Transverse colon (tissue), 4 donors: ENCODE data around the gene RBP5. TPM values are rescaled to one million over a fixed set of nuclear protein-coding genes. Genes with fewer than 3 reads are reported as not detected.
A peak's percentile ranks its signal among the peaks of the same experiment; 100 is the strongest.

ENCODE experiments used
- DNase-seq: peaks from one replicate; pipeline ENCODE4 v3.0.0-alpha.2; 2019
- H3K27ac ChIP-seq, 4 donors: fragments of 200-600 bp; sonication (generic); 2 replicates each; pipeline ENCODE4 v1.5.1; 2016 to 2018; ENCODE audit warnings: inconsistent platforms in 4 of 4
- H3K27me3 ChIP-seq: fragments of 200-600 bp; sonication (generic); 2 replicates; pipeline ENCODE4 v1.5.1; 2017; ENCODE audit warnings: inconsistent platforms
- H3K36me3 ChIP-seq, 4 donors: fragments of 200-600 bp; sonication (generic); 2 replicates each; pipeline ENCODE4 v1.5.1; 2017 to 2019; ENCODE audit warnings: inconsistent platforms in 4 of 4
- H3K4me1 ChIP-seq, 4 donors: fragments of 200-600 bp; sonication (generic); 2 replicates each; pipeline ENCODE4 v1.5.1; 2017 to 2020; ENCODE audit warnings: inconsistent platforms in 4 of 4
- H3K4me3 ChIP-seq, 4 donors: fragments of 200-600 bp; sonication (generic); 1 replicate in 1 of 4; 2 replicates in 3 of 4; pipeline versions ENCODE4 v1.5.1 to v1.6.1; 2017 to 2019; ENCODE audit warnings: inconsistent platforms in 4 of 4
- H3K9me3 ChIP-seq, 2 donors: fragments of 200-600 bp; sonication (generic); 2 replicates each; pipeline ENCODE4 v1.5.1; 2017 to 2019; ENCODE audit warnings: inconsistent platforms in 2 of 2
- EP300 ChIP-seq: sonication (generic); formaldehyde crosslinking; IDR thresholded peaks from one replicate; pipeline ENCODE4 v1.6.1; 2017; ENCODE audit warnings: antibody characterized with exemption, low read depth
- POLR2A ChIP-seq: fragments of 450-650 bp; IDR thresholded peaks from one replicate; pipeline ENCODE4 v1.6.1; 2016; ENCODE audit warnings: antibody characterized with exemption, mild to moderate bottlenecking, moderate library complexity
- POLR2AphosphoS5 ChIP-seq, 3 donors: sonication (generic); formaldehyde crosslinking; IDR thresholded peaks; one replicate each; pipeline ENCODE4 v1.6.1; 2016; ENCODE audit warnings: antibody characterized with exemption in 3 of 3
- WGBS, 2 donors: methylation state at CpG; one replicate each; pipeline ENCODE4 v1.1.5; 2018; ENCODE audit warnings: low coverage in 1 of 2; 5-methylcytosine and 5-hydroxymethylcytosine counted together
- in situ Hi-C, 4 donors: fragments of 200-750 bp; cut with MboI; loops; one replicate each; pipeline versions ENCODE4 v1.15.0 to v1.15.1; 2017; ENCODE audit warnings: low sequenced_read_pairs in 3 of 4, low pct_ligation_motif_present in 1 of 4, low pct_unique_long_range_greater_than_20kb in 1 of 4
- intact Hi-C: fragments of 100-400 bp; cut with DNase I; formaldehyde crosslinking; loops from one replicate; pipeline ENCODE4 v1.15.1; 2023; ENCODE audit warnings: low total_unique reads
- total RNA-seq, 4 donors: library from RNA; depleted of rRNA; stranded (reverse); fragments of >200 nt; gene quantifications; one replicate each; pipeline ENCODE4 v1.1.0, GENCODE V29; 2016
- TF ChIP-seq, protein P1 (sequence below), 5 experiments: fragments of 200-600 bp in 3 of 5; fragments of 450-650 bp in 2 of 5; sonication (generic) in 3 of 5; IDR thresholded peaks; 1 replicate in 2 of 5; 2 replicates in 3 of 5; pipeline ENCODE4 v1.5.1; 2016 to 2017; ENCODE audit warnings: antibody characterized with exemption in 5 of 5, inconsistent platforms in 3 of 5, mild to moderate bottlenecking in 2 of 5, moderate library complexity in 1 of 5

RBP5 gene
- total RNA-seq, 4 donors from 2014 or later = 0.55 to 3.0 TPM; not detected in 2

DNA sequence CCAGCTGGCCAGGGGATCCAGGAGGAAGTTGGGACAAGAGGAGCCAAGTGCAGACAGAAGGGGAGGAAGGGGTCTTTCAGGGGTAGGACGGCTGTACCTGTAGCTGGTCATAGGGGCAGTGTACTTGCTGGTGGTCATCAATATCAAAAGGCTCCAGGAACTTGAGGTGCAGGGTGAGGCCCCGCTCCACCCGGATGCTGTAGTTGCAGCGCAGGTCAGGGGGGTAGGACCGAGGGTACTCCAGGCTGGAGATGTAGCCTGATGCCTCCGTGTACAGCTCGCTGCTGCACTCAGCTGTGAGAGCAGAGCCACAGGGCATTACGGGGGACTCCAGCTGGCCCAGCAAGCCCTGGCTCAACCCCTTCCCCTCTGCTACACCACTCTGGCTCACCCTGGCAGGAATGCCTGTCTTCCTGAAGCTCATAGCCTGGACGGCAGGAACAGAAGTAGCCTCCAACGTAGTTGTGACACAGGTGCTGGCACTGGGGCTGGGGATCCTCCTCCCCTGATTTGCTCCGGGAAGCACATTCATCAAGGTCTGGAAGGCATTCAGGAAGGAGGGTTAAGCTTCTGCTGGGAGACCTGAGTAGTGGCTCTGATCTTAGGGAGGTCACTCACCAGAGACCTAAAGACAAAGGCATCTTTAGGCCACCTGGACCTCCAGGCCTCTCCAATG is 39.4 kb downstream of the RBP5 start:
- intact Hi-C loops = no loop called here
- no peaks in the 10 kb centered on the region for H3K36me3 ChIP-seq
- no peak for TF ChIP-seq POLR2A
- TF ChIP-seq, protein P1, sequence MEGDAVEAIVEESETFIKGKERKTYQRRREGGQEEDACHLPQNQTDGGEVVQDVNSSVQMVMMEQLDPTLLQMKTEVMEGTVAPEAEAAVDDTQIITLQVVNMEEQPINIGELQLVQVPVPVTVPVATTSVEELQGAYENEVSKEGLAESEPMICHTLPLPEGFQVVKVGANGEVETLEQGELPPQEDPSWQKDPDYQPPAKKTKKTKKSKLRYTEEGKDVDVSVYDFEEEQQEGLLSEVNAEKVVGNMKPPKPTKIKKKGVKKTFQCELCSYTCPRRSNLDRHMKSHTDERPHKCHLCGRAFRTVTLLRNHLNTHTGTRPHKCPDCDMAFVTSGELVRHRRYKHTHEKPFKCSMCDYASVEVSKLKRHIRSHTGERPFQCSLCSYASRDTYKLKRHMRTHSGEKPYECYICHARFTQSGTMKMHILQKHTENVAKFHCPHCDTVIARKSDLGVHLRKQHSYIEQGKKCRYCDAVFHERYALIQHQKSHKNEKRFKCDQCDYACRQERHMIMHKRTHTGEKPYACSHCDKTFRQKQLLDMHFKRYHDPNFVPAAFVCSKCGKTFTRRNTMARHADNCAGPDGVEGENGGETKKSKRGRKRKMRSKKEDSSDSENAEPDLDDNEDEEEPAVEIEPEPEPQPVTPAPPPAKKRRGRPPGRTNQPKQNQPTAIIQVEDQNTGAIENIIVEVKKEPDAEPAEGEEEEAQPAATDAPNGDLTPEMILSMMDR (IDR thresholded peaks at IDR 0.05) = no peak
- no peak for TF ChIP-seq POLR2AphosphoS5 (IDR thresholded peaks at IDR 0.05)
- TF ChIP-seq EP300 = no peak
- H3K4me3 ChIP-seq = no peak overlapping the region
- 89% methylated on average over 11 of the region's 11 CpGs; no CpG with 5 or more reads in 1 of the 2 donors for WGBS, 2 donors
- in situ Hi-C loops = no loop called here
- H3K9me3 ChIP-seq = no peaks in the 10 kb centered on the region
- peaks cover 4 to 38% (median 5%) of the 10 kb centered on the region in 4 donors for H3K4me1 ChIP-seq
- no peak for DNase-seq
- H3K27ac ChIP-seq = peak overlapping the region; percentile 69 to 84 (median 75)
- H3K27me3 ChIP-seq = no peaks in the 10 kb centered on the region

DNA sequence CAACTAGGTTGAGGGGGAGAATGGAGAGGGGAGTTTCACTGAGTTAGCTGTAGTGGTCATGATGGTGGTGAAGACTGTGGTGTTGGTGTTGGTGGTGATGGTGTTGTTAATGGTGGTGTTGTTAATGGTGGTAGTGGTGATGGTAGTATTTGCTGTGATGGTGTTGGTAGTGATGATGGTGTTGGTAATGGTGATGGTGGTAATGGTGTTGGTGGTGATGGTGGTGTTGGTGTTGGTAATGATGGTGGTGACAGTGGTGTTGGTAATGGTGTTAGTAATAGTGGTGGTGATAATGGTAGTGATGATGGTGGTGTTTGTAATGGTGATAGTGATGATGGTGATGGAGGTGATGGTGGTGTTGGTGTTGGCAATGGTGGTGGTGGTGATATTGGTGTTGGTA is 45.6 kb downstream of the RBP5 start:
- no peaks in the 10 kb centered on the region for H3K9me3 ChIP-seq
- H3K27ac ChIP-seq = no peak overlapping the region
- H3K27me3 ChIP-seq = no peaks in the 10 kb centered on the region
- no peak for DNase-seq
- in situ Hi-C loops (no loop called here), intact Hi-C loops (no loop called here)
- no peaks in the 10 kb centered on the region for H3K36me3 ChIP-seq
- no peak overlapping the region for H3K4me3 ChIP-seq
- TF ChIP-seq, protein P1 (IDR thresholded peaks at IDR 0.05) = no peak
- TF ChIP-seq EP300 (no peak), POLR2AphosphoS5 (IDR thresholded peaks at IDR 0.05) (no peak), POLR2A (no peak)
- H3K4me1 ChIP-seq = peaks cover 0 to 11% (median 6%) of the 10 kb centered on the region in 4 donors

DNA sequence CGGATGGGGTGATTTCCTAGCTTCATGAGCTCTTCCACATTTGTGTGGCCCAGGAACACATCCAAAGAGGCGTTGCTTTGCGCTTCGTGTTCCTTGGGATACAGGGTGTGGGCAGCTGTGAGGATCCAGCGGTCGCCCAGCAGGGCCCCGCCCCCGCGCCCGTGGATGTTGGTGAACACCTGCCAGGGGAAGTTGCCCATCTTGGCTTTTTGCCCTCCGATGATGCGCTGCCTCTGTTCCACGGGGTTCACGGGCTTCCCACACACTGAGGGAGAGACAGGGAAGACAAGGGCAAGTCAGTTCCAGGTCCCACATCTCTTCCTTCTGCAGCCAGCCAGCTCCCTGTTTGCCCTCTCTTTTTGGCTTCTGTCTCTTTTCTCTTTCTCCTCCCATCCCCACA is 47.7 kb downstream of the RBP5 start:
- peak overlapping the region; percentile 64 to 86 (median 78) for H3K27ac ChIP-seq
- H3K27me3 ChIP-seq = no peaks in the 10 kb centered on the region
- in situ Hi-C loops = no loop called here
- intact Hi-C loops = no loop called here
- H3K36me3 ChIP-seq = no peaks in the 10 kb centered on the region
- no peak for TF ChIP-seq POLR2AphosphoS5 (IDR thresholded peaks at IDR 0.05)
- TF ChIP-seq EP300 = no peak
- TF ChIP-seq POLR2A = no peak
- TF ChIP-seq, protein P1 (IDR thresholded peaks at IDR 0.05) = no peak
- WGBS, 2 donors = 60 to 75% methylated on average over 1 to 14 of the region's 14 CpGs
- no peaks in the 10 kb centered on the region for H3K9me3 ChIP-seq
- H3K4me1 ChIP-seq = peaks cover 0 to 11% (median 6%) of the 10 kb centered on the region in 4 donors
- no peak for DNase-seq
- no peak overlapping the region for H3K4me3 ChIP-seq

DNA sequence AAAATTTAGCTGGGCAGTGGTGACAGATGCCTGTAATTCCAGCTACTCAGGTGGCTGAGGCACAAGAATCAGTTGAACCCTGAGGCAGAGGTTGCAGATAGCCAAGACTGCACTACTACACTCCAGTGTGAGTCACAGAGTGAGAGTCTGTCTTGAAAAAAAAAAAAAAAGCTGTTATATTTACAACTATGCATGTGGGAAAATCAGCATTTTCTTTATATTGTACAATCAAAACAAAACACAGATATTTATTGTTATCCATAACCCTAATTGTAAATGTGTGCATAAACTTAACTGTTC is 48.9 kb downstream of the RBP5 start:
- DNase-seq = no peak
- Histone ChIP-seq H3K27me3 (no peaks in the 10 kb centered on the region), H3K27ac (peak overlapping the region; percentile 64 to 86 (median 78)), H3K4me3 (no peak overlapping the region), H3K36me3 (no peaks in the 10 kb centered on the region), H3K4me1 (peaks cover 0 to 11% (median 6%) of the 10 kb centered on the region in 4 donors), H3K9me3 (no peaks in the 10 kb centered on the region)
- TF ChIP-seq, protein P1 (IDR thresholded peaks at IDR 0.05) = no peak
- TF ChIP-seq POLR2AphosphoS5 (IDR thresholded peaks at IDR 0.05) (no peak), POLR2A (no peak), EP300 (no peak)
- in situ Hi-C loops = no loop called here
- intact Hi-C loops = no loop called here
